Esophagus muscularis mucosa (tissue), 4 donors: ENCODE measurements around the gene ELAC1. TPM values are rescaled to one million over a fixed set of nuclear protein-coding genes. Genes with fewer than 3 reads are reported as not detected.
"Not testable (repeated sequence)": the region's sequence is repeated elsewhere in the genome, so short reads cannot be mapped to it uniquely, and the experiment has no call there.

ENCODE experiments used
- DNase-seq: peaks from one replicate; pipeline ENCODE4 v3.0.0-alpha.2; 2017; ENCODE audit errors: extremely low spot score
- H3K27ac ChIP-seq, 4 donors: fragments of 200-600 bp; sonication (generic); replicated peaks in 1 of 4; 1 replicate in 3 of 4; 2 replicates in 1 of 4; pipeline ENCODE4 v1.5.1; 2016 to 2019; ENCODE audit warnings: mild to moderate bottlenecking in 1 of 4
- H3K27me3 ChIP-seq, 4 donors: fragments of 200-600 bp; sonication (generic); one replicate each; pipeline versions ENCODE4 v1.5.1 to v1.6.0; 2016 to 2019
- H3K36me3 ChIP-seq, 4 donors: fragments of 200-600 bp; sonication (generic); one replicate each; pipeline ENCODE4 v1.5.1; 2016 to 2019
- H3K4me1 ChIP-seq, 4 donors: fragments of 200-600 bp; sonication (generic); one replicate each; pipeline ENCODE4 v1.5.1; 2016 to 2019
- H3K4me3 ChIP-seq, 4 donors: fragments of 200-600 bp; sonication (generic); 1 replicate in 2 of 4; 2 replicates in 2 of 4; pipeline ENCODE4 v1.5.1; 2016 to 2019; ENCODE audit warnings: mild to moderate bottlenecking in 4 of 4, moderate library complexity in 1 of 4
- H3K9me3 ChIP-seq, 4 donors: fragments of 200-600 bp; sonication (generic); 1 replicate in 3 of 4; 2 replicates in 1 of 4; pipeline ENCODE4 v1.5.1; 2016 to 2019
- CTCF ChIP-seq, 3 experiments: fragments of 200-600 bp in 2 of 3; fragments of 450-650 bp in 1 of 3; sonication (generic) in 2 of 3; IDR thresholded peaks; one replicate each; pipeline ENCODE4 v1.5.1; 2017 to 2019; ENCODE audit warnings: antibody characterized with exemption in 3 of 3, mild to moderate bottlenecking in 2 of 3, moderate library complexity in 1 of 3
- EP300 ChIP-seq: sonication (generic); formaldehyde crosslinking; IDR thresholded peaks from one replicate; pipeline ENCODE4 v1.6.1; 2017; ENCODE audit warnings: antibody characterized with exemption
- POLR2A ChIP-seq: fragments of 450-650 bp; IDR thresholded peaks from one replicate; pipeline ENCODE4 v1.6.1; 2017; ENCODE audit warnings: antibody characterized with exemption, moderate library complexity, mild to moderate bottlenecking, low read depth
- POLR2AphosphoS5 ChIP-seq, 2 donors: sonication (generic); formaldehyde crosslinking; IDR thresholded peaks; one replicate each; pipeline ENCODE4 v1.6.1; 2017; ENCODE audit warnings: antibody characterized with exemption in 2 of 2
- WGBS: methylation state at CpG from one replicate; pipeline ENCODE4 v1.1.5; 2018; 5-methylcytosine and 5-hydroxymethylcytosine counted together
- intact Hi-C: fragments of 100-400 bp; cut with DNase I; formaldehyde crosslinking; loops from one replicate; pipeline ENCODE4 v1.15.1; 2023
- total RNA-seq, 4 donors: library from RNA; depleted of rRNA; stranded (reverse); fragments of >200 nt; gene quantifications; one replicate each; pipeline versions ENCODE4 v1.1.0 to v1.2.1, GENCODE V29; 2016

Gene ELAC1
- total RNA-seq, 4 donors from 2014 or later = 3.7 to 7.9 (median 4.0) TPM

DNA sequence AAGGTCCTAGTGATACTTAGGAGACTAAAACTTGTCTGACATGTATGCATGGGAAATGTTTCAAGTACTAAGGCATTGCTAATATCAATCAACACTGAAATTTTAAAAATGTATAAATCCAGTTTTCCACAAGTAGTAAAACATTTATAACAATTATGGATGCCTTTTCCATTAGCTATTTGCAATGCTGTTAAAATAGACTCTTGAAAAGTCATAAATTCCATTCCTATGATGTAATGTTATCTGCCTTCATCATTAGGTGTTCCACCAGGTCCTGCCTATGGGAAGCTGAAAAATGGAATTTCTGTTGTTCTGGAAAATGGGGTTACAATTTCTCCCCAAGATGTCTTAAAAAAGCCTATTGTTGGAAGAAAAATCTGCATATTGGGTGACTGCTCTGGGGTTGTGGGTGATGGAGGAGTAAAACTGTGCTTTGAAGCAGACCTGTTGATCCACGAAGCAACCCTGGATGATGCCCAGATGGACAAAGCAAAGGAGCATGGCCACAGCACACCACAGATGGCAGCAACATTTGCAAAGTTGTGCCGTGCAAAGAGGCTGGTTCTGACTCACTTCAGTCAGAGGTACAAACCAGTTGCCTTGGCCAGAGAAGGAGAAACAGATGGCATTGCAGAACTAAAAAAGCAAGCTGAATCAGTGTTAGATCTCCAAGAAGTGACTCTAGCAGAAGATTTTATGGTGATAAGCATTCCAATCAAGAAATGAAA, 18.7 kb downstream of the ELAC1 start:
- 60% methylated on average over 2 of the region's 2 CpGs for WGBS

GRCh38 chr18:50987261-50987660, 19.4 kb downstream of the ELAC1 start:
- no peak for DNase-seq
- 46% methylated on average over 2 of the region's 2 CpGs for WGBS
- intact Hi-C loops = no loop called here
- H3K4me3 ChIP-seq = no peak overlapping the region
- H3K27me3 ChIP-seq = no peaks in the 10 kb centered on the region
- peak overlapping the region in 1 of 4 donors; percentile 28 for H3K27ac ChIP-seq
- H3K4me1 ChIP-seq = peaks cover 14 to 25% (median 24%) of the 10 kb centered on the region in 4 donors
- H3K36me3 ChIP-seq = peaks cover 0 to 10% (median 0%) of the 10 kb centered on the region in 4 donors
- H3K9me3 ChIP-seq = no peaks in the 10 kb centered on the region
- TF ChIP-seq EP300 = no peak
- TF ChIP-seq CTCF (IDR thresholded peaks at IDR 0.05) = no peak
- TF ChIP-seq POLR2AphosphoS5 (IDR thresholded peaks at IDR 0.05) = no peak
- TF ChIP-seq POLR2A = no peak

More for the DNA sequence above, 18.7 kb downstream of the ELAC1 start:
- H3K27ac ChIP-seq = peak overlapping the region in 1 of 4 donors; percentile 28
- no peak overlapping the region for H3K4me3 ChIP-seq
- DNase-seq = no peak
- no peaks in the 10 kb centered on the region for H3K27me3 ChIP-seq
- intact Hi-C loops = no loop called here
- TF ChIP-seq CTCF (IDR thresholded peaks at IDR 0.05) (no peak), EP300 (no peak)
- H3K36me3 ChIP-seq = peaks cover 0 to 10% (median 0%) of the 10 kb centered on the region in 4 donors
- peaks cover 14 to 28% (median 24%) of the 10 kb centered on the region in 4 donors for H3K4me1 ChIP-seq
- H3K9me3 ChIP-seq = no peaks in the 10 kb centered on the region

DNA sequence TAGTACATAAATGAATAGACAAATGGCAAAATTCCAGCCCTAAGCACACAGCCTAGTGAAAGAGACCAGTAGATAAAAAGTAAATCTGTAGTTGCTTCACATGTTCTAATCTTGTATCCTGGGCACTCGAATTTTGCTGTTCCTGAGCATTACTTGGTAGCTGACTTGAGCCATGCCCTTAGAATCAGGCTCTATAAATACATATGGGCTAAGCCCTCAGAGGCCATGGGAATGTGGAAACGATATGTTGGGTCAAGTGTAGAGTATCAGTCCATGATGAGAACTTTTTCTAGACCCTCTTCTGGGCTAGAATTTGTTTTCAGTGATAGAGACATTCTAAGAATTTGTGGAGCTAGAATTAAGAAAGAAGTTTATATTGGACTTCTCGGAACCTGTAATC, 21.9 kb downstream of the ELAC1 start:
- Histone ChIP-seq H3K9me3 (no peaks in the 10 kb centered on the region), H3K36me3 (peaks cover 0 to 2% (median 0%) of the 10 kb centered on the region in 4 donors), H3K27me3 (no peaks in the 10 kb centered on the region), H3K27ac (no peak overlapping the region), H3K4me3 (no peak overlapping the region), H3K4me1 (peaks cover 14 to 23% (median 19%) of the 10 kb centered on the region in 4 donors)
- DNase-seq = no peak
- 93% methylated on average over 3 of the region's 3 CpGs for WGBS
- intact Hi-C loops = no loop called here
- TF ChIP-seq EP300 (no peak), CTCF (IDR thresholded peaks at IDR 0.05) (no peak)

- H3K27ac ChIP-seq = no peak overlapping the region
- H3K27me3 ChIP-seq = no peaks in the 10 kb centered on the region
- peaks cover 2 to 4% (median 3%) of the 10 kb centered on the region in 4 donors for H3K4me1 ChIP-seq
- no peaks in the 10 kb centered on the region for H3K36me3 ChIP-seq
- intact Hi-C loops = no loop called here
- H3K4me3 ChIP-seq = no peak overlapping the region
- TF ChIP-seq EP300 (no peak), CTCF (IDR thresholded peaks at IDR 0.05) (no peak), POLR2A (no peak), POLR2AphosphoS5 (IDR thresholded peaks at IDR 0.05) (no peak)
- no peaks in the 10 kb centered on the region for H3K9me3 ChIP-seq
- WGBS = 76% methylated on average over 3 of the region's 3 CpGs
- peak; percentile 68 for DNase-seq
These were observed 24.5 kb downstream of the ELAC1 start for GRCh38 chr18:50992351-50992762.

- intact Hi-C loops = no loop called here
- DNase-seq = no peak
- H3K27me3 ChIP-seq = no peaks in the 10 kb centered on the region
- no peaks in the 10 kb centered on the region for H3K4me1 ChIP-seq
- H3K9me3 ChIP-seq = no peaks in the 10 kb centered on the region
- TF ChIP-seq POLR2AphosphoS5 (IDR thresholded peaks at IDR 0.05) = no peak
- TF ChIP-seq POLR2A = no peak
- no peak for TF ChIP-seq EP300
- no peak for TF ChIP-seq CTCF (IDR thresholded peaks at IDR 0.05)
- no peak overlapping the region for H3K27ac ChIP-seq
- H3K36me3 ChIP-seq = no peaks in the 10 kb centered on the region
- 72% methylated on average over 2 of the region's 2 CpGs for WGBS
- H3K4me3 ChIP-seq = no peak overlapping the region
These were observed 26.2 kb downstream of the ELAC1 start for GRCh38 chr18:50994031-50994430.

GRCh38 chr18:51003174-51003573, 35.3 kb downstream of the ELAC1 start:
- 100% methylated on average over 2 of the region's 2 CpGs for WGBS
- H3K27ac ChIP-seq, H3K4me3 ChIP-seq, H3K9me3 ChIP-seq, intact Hi-C loops, H3K36me3 ChIP-seq, H3K27me3 ChIP-seq, H3K4me1 ChIP-seq, DNase-seq: not testable (repeated sequence)
